Head of caudate nucleus (tissue), 42 donors: Measurements from ENCODE around the gene S100A7.
"Not testable (repeated sequence)": the region's sequence is repeated elsewhere in the genome, so short reads cannot be mapped to it uniquely, and the experiment has no call there.

ENCODE experiments used
- DNase-seq, 42 donors: peaks; one replicate each; pipeline versions ENCODE4 v3.0.0 to v3.0.0-alpha.2; 2020 to 2021; ENCODE audit warnings: mixed read lengths in 7 of 42
- intact Hi-C: fragments of 100-400 bp; cut with DNase I; formaldehyde crosslinking; loops from one replicate; pipeline ENCODE4 v1.15.0; 2022

The S100A7 gene

DNA sequence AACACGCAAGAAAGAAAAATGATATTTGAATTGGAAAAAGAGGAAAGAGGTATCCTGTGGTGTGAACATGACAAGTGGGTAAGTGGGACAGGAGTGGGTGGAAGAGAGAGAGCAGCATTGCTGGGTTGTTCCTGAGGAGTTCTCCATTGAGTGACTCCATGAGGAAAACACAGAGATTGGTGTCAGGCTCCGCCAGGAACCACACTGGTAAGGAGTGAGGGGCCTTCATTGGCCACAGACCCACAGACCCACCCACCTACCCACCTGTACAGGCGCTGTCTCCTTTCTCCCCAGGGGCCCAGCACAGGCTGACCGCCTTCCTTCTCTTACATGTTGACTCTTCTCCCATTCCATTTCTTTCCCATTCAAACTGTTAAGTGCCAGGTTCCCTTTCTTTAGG, 23.2 kb downstream of the S100A7 start:
- no peak for DNase-seq
- intact Hi-C loops = no loop called here

DNA sequence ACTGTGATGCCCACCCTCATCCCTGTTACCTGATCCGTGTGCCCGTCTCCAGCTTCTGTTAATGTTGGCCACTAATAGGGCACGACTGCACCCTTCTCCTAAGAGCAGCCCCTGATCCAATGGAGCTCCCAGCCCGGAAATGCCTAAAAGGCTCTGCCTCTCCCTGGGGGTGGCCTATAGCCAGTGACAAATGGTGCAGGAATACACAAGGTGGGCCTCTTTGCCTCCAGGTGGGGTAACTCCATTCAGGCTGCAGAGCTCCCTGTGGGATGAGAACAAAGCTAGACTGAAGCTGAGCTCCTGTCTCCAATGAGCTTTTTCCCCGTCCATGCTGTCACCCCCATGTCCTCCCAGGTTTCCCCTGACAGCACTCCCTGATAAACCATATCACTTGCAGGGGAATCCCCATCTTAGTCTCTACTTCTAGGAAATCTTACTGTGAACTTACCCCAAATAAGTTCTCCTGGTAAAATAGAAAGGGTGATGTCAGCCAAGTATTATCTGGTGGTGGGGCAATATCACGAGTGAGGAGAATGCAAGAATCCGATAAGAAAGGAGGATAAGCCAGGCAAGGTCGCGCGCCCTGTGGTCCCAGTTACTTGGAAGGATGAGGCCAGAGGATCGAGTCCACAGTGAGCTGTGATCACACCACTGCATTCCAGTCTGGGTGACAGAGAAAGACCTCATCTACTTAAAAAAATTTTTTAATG, 25.6 kb downstream of the S100A7 start:
- no peak for DNase-seq
- intact Hi-C loops = no loop called here

DNA sequence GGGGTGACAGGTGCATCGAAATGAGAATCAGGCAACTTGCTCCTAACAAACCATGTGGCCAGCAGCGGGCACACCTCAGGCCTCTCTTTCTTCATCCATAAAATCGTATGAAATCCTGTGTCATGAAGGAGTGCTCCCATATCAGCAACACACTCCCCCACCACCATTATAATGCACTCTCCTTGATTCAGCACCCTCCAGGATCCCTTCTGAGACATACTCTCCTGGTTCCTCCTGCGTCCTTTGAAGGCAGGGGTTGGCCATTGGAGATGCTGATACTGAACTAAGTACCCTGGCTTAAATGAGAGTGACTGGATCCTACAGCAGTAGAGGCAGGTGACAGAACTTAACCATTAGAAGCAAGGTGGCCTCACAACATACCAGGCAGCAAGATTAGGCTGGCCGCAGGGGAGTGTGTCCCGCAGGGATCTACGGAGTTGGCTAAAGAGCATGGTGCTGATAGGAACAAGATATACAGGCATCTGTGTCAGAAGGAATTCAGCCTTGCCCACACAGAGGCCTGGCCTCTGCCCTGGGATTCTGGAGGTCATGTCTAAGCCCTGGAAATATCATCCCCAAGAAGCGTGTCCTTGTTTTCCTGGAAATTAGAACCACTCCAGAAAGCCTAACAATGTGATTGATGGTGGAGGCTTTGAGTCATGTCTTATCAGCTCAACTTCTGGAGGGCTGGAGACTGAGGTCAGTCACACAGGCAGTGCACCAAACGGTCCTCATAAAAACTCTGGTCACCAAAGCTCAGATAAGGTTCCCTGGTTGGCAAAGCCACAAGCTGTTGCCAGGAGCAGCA, 27.4 kb downstream of the S100A7 start:
- intact Hi-C loops = no loop called here
- no peak for DNase-seq

DNA sequence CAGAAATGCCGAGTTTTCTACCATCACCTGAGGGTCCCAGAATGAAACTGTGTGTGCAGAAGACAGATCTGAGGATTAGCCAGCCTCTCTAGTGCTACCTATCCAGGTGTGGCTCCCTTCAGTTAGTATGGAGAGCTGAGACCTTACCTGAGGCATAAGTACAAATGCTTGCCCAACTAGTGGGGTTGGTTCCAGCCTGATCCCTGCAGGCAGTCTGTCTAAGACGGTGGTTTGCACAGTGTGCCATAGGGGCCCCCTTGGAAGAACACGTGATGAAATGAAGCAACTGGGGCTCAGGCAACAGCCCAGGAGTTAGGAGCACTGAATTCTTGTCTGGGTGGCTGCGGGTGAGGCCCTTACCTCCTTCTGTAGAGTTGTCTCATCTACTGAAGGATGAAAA, 28.5 kb downstream of the S100A7 start:
- intact Hi-C loops = no loop called here
- no peak for DNase-seq

DNA sequence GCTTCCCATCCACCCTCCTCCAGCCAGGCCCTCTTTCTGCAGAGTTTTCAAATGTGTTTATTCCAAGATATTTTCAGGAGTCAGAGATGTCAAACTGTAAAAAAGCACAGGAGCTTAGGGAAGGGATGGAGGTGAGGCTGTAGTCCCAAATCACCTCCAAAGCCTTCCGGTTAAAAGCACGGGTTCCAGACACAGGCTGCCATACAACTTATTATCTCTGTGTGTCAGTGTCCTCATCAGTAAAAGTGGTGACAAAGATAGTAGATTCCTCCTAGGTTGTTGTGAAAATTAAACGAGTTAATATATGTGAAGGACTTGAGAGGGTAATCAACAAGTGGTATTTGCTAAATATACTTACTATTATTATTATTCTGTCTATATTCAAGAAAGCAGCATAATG, 29.0 kb downstream of the S100A7 start:
- intact Hi-C loops = no loop called here
- no peak for DNase-seq

DNA sequence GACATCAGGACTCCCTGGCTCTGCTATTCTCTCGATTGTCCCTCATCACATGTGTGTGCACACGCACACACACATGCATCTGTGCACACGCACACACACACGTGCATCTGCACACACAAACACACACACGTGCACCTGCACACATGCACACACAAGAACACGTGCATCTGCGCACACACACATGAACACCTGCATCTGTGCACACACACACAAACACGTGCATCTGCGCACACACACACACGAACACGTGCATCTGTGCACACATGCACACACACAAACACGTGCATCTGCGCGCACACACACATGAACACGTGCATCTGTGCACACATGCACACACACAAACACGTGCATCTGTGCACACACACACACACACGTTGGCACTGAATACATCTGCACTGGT, 29.4 kb downstream of the S100A7 start:
- no peak for DNase-seq

DNA sequence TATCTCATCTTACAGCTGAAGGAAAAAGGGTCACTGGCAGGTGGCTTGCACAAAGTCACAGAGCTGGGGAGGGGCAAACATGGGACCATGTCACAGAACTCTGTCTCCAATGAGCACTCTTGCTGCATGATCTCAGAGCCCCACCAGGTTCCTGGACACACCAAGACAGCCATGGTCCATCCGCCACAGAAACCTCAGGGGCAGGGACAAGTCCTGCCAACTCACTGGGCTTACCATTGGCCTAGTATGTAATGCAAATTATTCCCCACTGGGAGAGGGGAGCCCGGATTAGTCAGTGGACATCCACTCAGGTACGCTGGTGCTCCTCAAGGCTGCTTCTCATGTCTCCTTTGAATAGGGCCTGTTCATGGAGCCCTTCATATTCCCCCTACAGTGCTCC, 29.9 kb downstream of the S100A7 start:
- no peak for DNase-seq
- intact Hi-C loops = no loop called here

More for the DNA sequence above, 29.4 kb downstream of the S100A7 start:
- intact Hi-C loops = no loop called here

DNA sequence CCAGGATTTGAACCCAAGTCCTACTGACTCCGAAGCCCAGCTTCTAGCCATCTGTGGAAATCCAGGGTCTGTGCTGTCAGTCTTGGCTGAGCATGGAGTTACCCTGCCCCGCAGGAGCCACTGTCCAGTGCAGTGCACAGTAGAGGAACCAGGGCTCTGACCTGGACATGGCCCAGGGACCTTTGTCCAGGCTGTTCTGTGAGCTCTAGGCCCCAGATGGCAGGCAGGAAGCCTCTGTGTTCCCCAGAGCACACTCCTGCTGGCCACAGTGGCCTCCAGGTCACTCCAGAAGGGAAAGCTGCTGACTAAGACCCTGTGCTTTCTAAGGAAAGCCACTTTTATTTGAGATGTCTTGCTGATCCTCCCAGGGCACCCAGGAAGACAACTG, 30.3 kb downstream of the S100A7 start:
- no peak for DNase-seq
- intact Hi-C loops = no loop called here

DNA sequence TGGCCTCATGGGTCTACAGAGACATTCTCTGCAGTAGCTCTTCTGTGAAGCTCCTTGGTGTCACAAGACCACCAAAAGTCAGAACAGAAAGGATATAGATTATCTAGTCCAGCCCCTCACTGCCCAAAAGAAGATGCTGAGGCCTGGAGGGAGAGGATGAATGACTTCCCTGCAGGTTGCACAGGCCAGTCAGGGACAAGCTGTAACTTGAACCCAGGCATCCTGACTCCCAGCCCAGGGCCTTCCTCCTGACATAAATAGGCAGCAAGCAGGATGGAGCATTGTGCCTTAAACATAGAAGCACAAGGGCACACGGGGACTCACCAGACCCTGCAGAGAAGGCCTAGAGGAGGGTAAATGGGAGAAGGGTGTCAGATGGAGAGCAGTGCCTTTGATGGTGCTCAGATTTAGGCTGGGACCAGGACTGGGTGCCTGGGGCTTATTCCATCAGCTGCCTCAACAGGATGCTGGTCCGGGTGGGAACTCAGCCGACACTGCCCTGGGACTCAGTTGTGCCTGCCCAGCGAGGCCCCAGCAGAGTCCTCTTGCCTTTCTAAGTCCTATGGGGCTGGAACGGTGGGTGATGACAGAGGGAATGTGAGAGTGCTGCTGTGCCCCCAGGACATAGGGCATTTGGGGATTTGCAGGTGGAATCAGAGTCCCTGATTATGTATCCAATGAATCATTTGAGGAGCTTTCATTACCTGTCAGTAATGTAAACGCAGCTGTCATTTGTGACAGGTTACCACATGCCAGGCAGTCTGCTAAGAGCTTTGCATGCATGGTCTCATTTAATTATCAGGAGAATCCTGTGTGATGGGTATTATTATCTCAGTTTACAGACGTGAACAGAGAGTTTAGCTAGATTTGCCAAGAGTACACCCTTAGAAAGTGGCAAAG, 30.9 kb downstream of the S100A7 start:
- DNase-seq = no peak

DNA sequence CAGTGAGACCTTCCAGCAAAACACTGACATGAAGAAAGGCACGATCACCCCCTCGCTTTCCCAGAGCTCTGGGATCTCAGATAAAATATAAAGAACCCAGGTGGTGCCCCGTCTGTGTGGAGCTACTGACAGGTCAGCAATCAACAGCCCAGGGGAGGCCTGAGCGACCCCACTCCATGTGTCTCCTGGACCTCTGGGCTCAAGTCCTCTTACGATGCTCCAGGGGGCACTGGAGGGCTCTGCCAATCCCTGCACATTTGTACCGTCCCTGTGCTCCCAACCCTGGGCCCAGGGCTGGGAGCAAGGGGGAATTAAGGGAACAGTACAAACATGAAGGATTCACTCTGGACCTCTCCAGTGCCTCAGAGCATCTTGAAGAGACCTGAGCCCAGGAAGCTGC, 31.7 kb downstream of the S100A7 start:
- no peak for DNase-seq
- intact Hi-C loops = no loop called here

More for the DNA sequence above, 30.9 kb downstream of the S100A7 start:
- intact Hi-C loops = no loop called here

DNA sequence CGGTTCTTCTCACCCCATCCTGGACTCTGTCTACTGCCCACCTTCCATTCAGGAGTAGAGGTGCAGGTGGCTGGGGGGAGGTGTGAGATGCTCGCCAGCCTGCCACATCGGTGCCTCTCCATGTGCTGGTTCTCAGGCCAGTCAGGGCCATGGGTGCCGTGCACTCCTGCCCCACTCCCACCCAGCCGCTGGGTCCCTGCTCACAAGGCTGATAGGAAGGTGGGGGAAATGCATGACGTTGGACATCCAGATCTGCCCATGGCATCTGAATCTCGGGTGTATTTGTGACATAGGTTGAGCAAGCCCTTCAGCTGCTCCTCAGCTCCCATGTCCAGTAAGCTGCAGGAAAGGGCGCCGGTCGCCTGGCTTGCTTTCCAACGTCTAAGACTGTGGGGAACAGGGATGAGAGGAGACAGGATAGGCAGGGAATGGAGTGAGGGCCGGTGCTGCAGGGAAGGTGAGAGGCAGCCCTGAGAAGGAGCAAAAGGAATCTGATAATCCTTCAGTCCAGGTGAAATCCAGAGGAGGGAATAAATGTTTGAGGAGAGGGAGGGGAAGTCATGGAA, 32.3 kb downstream of the S100A7 start:
- intact Hi-C loops = no loop called here
- peak in 1 of 42 donors; percentile 20 for DNase-seq

DNA sequence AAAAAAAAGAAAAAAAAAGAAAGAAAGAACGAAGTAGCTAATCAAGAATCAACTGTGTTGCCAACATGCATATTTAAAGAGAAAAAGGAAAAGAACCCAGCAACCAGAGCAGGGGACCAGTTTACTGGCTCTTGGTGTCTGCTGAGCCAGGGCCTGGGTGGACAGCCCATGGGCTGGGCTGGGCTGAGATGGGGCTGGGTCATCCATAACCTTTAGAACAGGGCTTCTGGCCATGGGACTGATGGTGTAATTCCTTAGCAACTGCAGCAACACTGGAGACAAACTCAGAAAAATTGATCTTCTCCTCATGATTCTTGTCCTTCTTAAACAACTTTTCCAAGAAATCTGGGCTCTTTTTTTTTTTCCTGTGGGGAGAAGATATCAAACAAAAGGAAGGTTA, 33.6 kb downstream of the S100A7 start:
- intact Hi-C loops = no loop called here

DNA sequence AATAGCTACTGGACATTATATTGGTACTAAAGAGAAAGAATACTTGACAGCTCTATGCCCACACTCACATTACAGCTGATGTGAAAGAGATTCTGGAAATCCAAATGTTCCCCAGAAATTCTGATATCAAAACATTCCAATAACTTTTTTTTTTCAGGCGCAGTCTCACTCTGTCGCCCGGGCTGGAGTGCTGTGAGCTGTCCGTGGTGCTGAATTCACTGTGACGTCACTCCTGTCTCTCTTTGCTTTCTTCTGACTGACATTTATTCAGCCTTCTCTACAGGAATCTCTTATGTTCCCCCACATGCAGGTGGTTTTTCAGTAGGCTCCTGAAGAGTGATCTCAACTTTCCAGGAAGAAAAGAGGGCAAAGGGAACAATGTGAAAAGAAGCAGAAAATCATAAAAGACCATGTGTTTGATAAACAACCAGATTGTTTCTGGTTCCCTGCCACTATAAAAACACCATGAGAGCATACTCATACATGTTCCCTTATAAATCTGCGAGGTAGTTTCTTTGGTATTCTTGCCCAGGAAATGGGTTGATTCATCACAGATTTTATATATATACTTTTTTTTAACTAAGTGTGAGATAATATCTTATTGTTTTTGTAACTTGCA, 37.9 kb downstream of the S100A7 start:
- intact Hi-C loops = no loop called here
- peak in 41 of 42 donors; percentile 18 to 87 (median 59) for DNase-seq

More for the DNA sequence above, 33.6 kb downstream of the S100A7 start:
- DNase-seq = peak in 1 of 42 donors; percentile 4

DNA sequence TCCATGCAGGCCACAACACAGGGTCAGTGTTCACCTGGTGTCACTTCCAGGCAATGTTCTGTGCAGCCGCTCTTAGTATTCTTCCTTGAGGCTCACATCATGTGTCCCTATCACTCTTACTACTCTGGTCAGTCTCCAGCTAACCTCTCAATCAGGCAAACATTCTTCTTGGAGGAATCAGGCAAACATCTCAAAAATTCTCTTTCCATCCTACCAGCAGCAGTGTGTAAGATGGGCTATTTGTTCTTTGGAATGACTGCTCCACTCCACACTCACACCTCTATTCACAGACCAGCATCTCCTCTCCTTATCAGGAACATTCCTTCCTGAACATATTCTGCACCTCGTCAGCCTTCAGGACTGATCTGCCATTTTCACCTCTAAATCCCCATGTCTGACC, 40.1 kb downstream of the S100A7 start:
- intact Hi-C loops = no loop called here
- DNase-seq = peak in 1 of 42 donors; percentile 0

DNA sequence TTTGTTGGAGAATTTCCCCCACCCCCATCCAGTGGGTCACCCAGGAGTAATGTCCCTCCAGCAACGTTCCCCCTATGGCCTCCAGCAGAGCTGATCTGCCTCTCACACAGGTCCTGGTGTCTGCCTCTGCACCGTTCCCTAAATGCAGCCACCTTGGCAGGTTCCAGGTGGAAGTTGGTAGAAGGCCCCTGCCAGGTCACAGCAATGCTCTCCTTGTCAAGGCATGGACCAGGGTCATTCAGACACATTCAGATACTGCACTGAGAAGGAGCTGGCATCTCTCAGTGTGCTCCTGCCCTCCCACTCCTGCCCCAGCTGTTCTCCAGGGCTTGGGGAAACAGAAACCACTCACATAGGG, 41.0 kb downstream of the S100A7 start:
- intact Hi-C loops = not testable (repeated sequence)
- peak in 3 of 42 donors; percentile 12 to 31 (median 15) for DNase-seq

DNA sequence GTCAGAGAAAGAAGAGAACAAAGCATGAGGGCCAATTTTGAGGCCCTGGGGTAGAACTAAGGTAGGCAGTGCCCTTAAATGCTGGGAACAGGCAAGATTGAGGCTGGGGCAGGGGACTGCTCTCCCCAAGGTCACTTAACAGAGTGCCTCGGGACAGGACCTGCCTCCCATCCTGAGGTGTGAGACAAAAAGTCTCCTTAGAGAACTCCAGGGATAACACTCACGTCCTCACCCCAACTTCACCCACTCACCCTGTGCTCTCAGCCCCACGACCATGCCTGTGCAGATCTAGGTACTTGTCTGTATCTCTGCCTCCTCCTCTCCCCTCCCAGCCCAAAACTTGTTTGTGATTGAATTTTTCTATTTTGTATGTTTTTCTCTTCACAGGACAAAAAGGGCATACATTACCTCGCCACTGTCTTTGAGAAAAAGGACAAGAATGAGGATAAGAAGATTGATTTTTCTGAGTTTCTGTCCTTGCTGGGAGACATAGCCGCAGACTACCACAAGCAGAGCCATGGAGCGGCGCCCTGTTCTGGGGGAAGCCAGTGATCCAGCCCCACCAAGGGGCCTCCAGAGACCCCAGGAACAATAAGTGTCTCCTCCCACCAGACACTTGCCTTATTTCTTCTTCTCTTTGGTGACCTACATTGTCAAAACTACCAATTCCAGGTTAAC, 41.6 kb downstream of the S100A7 start:
- intact Hi-C loops = not testable (repeated sequence)
- DNase-seq = peak in 4 of 42 donors; percentile 3 to 19 (median 15)

DNA sequence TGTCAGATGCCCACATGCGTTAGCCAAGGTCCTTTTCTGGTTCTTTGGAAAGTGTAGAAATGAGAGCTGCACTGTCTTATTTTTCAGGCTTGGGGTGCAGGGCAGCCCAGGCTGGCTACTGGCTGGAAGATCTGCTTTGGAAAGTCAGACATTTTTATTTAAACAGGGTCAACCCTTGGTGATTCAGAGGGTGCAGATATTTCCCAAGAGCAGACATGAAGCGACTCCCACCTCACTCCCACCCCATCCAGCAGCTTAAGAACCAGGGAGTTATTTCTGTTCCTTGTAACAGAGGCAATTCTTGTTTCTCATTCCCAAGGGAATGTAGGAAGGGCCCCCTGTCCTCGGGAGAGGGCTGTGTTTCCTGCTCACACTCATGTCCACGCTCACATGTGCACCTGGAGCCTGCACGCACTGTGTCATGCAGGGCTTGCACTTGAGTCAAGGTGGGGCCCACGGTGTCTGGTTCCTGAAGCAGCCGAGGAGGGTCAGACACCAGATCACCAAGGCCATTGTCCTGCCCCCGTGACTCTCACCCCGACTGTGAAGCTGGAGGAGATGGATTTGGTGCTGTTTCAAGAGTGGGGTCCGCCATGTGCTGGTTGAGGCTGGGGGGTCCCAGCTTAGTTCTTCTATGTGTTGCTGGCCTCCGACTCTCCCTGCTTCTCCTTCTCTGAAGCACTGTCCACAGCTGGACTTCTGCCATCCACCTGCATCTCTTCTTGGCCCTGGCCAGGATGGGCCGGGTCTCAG, 43.1 kb downstream of the S100A7 start:
- peak in 26 of 42 donors; percentile 8 to 73 (median 25) for DNase-seq
- intact Hi-C loops = no loop called here
